Brain pericyte (primary cell): ENCODE measurements around the gene KCNJ6.
"Not testable (repeated sequence)": the region's sequence is repeated elsewhere in the genome, so short reads cannot be mapped to it uniquely, and the experiment has no call there.

ENCODE experiments used
- DNase-seq: peaks from one replicate; pipeline ENCODE4 v3.0.0-alpha.2; 2012; ENCODE audit warnings: low read depth, low spot score

KCNJ6 gene

DNA sequence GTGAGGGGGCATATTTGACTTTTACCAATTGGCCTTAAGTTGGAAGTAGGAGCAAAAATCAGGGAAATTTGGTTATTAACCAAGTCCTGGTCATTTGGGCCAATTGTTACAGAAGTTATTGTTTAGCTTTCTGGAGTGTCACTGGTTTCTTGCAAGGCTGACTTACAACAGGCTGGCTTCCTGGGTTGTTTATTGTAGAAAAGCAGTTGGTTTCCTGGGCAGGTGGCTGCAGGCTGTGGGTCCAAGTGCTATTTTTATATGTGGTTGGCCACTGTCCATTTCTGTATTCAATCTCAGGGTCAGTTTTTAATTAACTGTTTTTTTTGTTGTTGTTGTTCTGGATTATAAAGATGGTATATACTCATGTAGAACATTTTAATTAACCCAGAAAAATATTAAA is 174.1 kb downstream of the KCNJ6 start:
- DNase-seq: no peak

DNA sequence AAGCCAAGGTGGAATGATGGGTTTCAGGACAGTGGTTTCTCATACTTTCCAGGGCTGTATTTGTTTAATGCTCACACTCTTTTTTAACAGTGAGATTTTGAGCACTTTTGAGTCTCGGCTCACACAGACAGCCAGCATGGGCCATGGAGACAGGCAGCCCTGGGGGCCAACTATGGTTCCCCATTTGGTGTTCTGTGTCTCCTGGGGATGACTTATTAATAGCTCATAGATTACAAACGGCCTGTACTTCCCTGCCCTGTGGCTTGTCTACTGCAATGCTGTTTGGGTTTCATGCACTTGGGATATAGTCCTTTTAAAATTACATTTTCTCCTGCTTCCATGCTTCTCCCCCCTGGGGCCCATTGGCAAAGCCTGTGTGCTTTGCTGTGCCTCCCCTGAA is 178.3 kb downstream of the KCNJ6 start:
- no peak for DNase-seq

DNA sequence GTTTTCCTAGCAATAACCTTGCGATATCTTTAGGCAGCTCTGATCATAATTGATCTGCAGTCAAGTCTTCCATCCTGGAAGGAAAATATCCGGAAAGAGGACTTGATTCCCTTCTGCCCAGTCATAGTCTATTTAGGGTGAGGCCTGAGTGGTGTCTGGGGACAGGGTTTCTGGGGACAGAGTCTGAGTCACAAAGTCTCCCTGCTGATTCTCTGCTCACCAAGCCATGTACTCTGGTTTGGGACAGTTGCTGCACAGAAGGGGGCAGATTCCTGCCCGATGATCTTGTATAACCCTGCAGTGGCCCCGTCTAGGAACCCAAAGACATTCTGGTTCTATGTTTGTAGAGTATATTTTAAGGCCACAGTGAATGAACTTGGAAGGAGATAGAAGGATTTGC is 178.8 kb downstream of the KCNJ6 start:
- DNase-seq: no peak

DNA sequence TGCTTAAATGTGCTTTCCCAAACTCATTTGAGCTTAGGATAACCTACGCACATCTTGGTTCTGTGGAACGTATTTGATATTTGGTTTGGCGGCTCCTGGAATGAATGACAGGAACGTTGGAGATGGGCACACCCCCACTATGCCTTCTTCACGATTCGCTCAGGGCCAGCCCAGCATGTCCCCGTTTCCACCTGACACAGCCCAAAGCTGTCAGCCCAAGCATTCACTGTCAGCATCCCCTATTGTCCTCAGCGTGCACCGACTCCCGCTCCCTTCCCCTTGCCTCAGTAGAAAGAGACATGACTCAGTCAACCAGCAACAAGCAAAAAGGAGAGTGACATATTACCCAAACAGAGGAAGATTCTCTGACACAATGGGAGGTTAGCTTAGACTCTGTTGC is 181.4 kb downstream of the KCNJ6 start:
- no peak for DNase-seq

DNA sequence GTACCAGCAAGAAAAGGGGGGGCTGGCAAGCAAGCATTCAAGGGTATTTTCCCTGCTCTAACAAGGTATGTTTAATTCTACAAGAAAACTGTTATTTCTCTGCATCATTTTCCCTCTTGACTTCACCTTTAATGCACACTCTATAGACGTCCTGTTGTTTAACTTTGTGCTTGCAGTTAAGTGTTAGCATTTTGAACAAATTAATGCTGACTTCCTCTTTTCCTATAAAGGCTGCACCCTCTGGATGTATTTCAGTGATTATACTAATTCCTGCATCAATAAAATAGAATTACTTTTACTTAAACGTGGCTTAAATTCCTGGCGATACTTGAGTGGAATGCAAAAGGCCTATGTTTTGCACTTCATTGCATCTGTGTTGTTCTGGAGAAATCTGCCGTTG is 183.3 kb downstream of the KCNJ6 start:
- no peak for DNase-seq

DNA sequence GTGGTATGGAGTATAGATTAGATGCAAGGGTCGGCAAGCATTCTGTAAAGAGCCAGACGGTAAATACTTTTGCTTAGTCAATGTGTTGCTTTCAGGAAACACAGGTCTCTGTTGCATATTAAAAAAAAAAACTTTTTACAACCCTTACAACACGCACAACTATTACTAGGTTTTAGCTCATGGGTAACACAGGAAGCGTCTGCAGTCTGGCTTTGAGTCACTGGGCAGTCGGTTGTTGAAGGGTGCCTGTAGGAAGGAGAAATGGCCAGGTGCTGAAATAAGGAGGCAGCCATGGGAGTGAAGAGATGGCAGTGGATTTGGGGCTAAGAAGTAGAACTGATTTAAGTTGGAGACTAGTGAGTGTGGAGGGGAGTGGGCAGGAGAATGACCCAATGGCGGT is 192.1 kb downstream of the KCNJ6 start:
- DNase-seq: no peak

DNA sequence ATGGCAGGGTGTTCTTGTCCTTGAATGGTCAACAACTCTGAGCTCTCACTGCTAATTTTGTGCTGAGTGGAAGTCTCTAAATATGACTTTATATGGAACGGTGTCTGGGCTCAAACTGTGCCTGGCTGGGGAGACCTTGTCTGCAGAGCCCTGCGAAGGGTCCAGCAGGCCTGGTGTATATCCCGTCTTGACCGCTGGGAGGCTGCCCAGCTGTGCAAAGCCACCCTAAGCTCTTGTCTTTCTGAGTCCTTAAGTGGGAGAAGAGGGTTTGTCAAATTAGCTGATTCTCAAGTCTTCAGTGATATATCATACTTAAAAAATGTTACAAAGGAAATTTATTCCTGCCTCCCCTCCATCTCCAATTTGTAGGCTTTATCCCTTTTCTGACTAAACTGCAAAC is 198.7 kb downstream of the KCNJ6 start:
- DNase-seq: no peak

DNA sequence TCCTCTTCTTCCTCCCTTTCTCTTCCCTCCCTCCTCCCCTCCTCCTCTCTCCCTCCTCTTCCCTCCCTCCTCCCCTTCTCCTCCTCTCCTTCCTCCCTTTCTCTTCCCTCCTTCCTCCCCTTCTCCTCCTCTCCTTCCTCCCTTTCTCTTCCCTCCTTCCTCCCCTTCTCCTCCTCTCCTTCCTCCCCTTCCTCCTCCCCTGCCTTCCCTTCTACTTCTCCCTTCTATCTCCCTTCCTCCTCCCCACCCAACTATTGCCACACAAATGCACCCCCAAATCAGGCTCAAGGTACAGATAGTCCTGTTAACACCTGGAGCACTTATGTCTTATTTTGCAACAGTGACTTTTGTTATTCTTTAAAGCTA is 203.7 kb downstream of the KCNJ6 start:
- not testable (repeated sequence) for DNase-seq

DNA sequence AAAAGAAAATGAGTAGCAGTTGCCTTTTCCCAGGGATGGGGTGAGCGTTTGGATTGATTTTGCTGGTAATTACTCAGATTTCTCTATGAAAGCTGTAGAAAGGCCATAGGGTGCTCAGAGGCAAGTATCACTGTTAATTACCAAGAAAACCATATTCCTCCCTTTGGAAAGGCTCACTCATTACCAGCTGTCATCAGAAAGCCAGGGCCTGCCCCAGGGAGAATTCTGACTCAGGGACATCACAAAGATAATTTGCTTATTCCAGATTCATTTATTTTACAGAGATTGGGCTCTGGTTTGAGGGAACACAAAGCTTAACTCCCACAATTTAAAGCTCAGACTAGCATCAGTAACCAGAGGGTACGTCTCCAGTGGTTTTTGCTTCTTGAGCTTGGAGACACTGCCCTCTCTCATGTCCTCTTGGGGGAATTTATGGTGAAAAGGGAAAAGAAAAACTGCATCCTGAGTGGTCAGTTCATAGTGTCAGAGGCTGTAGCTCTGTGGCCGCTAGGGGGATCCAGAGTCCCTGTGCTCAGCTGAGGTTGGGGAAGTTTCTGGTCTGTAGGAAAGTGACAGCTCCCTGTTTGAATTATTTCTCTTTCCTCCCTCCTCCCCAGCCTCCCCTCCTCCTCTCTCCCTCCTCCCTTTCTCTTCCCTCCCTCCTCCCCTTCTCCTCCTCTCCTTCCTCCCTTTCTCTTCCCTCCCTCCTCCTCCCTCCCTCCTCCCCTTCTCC is 204.3 kb downstream of the KCNJ6 start:
- DNase-seq: peak; percentile 18

DNA sequence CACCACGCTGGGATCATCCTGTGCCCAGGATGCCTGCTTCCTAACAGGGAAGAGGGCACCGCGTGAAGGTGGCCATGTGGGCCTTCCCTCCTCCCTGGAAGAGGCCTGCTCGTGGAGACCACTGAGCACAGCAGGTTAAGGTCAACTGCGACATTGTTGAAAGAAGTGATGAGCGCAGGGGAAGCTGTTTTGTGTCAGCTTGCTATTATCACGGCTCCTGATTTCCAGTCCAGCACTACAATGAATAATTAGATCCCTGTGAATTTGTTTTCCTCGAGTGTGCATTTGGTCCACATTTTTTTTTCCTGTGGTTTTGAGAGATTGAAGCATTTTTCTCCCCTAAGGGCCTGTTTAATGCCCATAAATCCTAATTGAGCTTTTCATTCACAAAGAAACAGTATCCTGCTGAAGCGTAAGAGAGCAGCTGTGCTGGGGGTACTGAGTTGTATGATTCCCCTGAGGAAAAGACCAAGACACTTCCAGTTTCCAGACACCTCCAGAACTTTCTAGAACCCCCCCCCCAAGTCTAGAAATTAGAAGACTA is 204.9 kb downstream of the KCNJ6 start:
- no peak for DNase-seq

DNA sequence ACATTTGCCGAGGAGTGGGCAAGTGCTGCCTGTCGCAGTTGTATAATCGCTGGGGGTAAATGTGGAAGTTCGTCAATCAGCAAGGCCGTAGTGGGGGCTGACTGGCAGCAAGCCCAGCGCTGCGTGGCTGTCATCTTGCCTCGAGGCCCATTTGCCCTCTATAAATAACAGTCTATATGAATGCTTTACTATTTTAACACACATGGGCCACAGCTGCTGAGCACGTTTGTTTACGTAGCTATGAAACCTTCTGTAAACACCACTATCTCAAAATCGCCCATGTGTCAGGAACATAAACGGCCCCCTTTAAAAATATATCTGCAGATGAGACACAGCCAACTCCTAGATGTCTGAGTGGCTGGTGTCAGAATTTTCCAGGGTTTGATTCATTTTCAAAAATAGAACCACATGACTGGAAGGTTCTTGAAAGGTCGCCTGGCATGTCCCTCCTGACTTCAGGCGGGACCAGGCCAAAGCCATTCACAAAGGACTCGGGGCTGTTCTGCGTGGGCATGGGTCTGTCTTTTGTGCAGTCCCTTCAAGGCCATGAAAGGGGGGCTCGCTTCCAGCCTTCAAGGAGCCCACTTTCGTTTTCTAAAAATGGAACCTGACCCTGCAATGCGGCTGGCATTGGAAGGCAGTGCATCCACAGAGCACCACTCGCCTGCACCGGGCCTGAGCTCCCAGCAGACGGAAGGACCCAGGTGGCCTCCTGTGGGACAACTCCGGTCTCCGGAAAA is 205.5 kb downstream of the KCNJ6 start:
- DNase-seq: no peak

DNA sequence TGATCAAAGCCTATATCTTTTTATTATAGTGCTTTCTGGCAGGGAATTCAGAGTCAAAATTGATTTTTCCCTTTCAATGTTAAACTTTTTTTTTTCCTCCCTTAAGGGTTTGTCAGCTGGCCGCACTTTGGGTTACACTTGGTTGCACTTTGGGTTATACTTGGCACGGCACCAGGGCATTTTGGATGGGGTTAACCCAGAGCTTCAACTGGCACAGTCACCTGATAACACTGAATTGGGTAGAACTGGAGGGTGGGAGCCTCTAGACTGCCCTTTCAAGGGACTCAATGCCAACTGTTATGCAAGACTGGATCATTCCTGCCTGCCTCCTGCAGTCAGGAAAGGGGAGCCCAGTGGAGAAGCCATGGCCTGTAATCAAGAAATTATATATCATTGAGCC is 211.5 kb downstream of the KCNJ6 start:
- no peak for DNase-seq

DNA sequence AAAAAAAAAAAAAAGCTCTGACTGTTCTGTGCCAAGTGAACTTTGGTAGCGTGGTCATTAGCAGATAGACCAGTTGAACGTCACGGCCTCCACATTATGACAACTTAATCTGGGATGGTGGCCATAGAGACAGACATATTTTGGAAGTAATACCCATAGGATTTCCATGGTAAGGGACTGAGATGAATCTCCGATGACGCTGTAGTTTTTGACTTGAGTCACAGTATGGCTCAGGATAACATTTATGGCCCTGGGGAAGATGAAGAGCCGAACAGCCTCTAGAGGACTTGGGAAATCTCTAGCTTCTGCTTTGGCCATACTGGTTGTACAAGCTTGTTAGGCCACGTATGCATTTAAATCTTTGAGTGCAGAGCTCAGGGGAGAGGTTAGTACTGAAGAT is 214.0 kb downstream of the KCNJ6 start:
- DNase-seq: no peak

DNA sequence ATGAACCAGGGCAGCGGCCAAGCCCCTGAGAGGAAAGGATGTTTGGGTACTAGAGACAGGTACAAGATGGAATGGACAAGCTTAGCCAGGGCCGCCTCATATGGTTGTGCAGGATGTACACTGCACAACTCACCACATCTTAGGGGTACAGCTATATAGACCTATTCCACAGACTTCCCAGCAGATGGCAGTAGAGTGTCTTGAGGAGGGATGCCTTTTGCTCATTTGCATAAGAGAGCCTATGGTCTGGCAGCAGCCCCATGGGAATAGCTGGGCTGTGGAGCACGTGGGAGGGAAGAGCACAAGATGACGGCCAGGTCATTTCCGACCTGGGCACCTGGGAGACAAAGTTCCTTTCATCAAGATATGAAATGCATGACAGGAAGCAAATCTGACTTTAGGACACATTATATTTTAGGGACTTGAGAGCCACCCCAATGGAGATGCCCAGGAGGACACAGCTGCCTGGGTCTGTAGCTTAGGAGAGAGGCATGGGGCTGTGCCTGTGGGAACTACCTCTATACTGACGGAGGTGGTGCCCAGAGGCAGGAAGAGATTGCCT is 215.5 kb downstream of the KCNJ6 start:
- peak; percentile 25 for DNase-seq

DNA sequence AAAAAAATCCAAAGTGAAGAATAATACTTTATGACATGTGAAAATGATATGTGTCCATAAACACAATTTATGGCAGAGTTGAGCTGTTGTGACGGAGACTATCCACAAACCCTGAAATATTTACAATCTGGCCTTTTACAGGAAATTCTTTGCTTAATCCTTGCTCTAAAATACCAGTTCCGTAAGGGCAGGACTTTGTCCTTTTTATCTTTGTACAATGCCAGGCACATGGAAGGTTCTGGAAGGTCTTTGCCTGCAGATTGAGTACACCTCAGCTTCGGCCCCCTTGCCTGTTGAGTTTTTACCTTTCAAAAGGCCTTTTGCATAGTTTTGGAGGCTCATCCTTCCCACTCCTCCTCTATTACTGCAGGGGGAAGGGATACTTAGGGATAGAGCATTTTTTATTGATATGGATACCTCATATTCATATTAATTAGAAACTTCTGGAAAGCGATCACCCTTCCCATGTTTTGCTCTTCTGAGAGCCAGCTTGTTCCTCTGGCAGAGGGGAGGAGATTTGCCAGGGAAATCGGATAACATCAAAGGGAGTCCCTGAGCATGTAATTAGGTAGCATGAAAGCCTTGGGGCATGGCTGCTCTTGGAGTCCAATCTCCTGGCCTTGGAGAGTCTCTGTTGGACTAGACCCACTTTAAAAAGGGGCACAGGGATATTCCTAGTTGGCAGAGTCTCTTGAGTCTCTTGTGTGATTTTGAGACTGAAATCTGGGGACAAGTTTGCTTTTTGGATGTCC is 217.1 kb downstream of the KCNJ6 start:
- DNase-seq: no peak

DNA sequence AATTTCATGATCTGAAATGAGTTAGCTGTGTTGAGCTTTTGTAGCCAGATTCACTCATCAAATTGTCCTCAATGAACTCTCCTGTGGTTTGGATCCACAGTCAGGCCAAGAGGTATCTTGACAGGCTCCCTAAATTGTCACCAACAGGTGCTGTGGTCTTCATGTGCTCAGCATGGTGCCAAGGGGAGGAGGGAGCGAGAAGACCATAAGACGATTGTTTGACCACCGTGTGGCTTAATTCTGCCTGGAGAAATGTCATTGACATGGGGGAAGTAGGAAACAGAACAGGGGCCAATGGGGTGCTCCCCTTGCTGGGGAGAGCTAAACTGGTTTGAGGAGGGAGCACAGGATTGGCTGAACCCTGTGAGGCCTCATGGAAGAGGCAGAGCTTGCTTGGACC is 219.3 kb downstream of the KCNJ6 start:
- DNase-seq: no peak

DNA sequence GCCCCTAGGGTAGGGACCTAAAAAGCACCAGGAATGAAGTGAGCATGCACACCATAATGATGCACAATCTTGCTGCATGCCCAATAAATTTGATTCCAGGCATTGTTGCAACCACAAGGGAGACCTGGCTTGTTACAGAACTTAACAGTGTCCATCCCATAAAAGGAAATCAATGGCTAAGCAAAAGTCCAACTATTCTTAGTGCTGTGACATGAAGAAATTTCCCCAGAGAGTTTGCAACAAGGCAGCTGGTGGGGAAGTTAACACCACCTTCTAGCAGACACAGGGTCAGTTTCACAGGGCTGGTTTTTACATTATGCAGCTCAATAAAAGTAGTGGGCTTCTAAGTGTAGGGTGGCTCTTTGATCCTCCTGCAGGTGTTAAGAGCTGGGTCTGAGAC is 221.1 kb downstream of the KCNJ6 start:
- no peak for DNase-seq

DNA sequence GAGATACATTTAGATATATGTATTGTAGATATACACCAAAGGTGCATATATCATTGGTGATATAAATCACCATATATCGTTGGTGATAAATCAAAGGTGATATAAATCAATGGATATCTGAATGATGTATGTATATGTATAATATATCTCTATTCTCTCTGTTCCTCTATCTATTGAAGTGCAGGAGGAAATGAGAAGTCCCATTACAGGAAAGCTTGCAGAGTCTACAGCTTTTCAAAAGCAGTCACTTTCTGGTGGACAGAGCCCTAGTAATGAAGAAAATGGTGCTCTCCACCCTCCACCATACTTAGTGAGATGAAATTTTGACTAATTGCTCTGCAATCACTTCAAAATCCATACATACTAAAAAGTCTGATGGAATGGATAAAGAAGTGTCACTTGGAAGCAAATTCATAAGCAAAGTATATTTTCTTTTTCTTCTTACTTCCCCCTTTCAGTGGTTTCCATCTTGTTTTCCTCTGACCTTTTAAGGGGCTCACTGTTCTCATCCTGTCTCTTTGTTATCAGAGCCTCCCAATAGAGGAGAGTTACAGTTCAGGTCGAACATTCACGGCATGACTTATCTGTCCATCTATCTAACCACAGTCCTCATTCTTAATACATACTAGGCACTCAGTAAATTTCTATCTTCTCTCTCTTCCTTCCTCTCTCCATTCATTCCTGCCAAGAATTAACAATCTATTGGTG is 227.2 kb downstream of the KCNJ6 start:
- DNase-seq: no peak

DNA sequence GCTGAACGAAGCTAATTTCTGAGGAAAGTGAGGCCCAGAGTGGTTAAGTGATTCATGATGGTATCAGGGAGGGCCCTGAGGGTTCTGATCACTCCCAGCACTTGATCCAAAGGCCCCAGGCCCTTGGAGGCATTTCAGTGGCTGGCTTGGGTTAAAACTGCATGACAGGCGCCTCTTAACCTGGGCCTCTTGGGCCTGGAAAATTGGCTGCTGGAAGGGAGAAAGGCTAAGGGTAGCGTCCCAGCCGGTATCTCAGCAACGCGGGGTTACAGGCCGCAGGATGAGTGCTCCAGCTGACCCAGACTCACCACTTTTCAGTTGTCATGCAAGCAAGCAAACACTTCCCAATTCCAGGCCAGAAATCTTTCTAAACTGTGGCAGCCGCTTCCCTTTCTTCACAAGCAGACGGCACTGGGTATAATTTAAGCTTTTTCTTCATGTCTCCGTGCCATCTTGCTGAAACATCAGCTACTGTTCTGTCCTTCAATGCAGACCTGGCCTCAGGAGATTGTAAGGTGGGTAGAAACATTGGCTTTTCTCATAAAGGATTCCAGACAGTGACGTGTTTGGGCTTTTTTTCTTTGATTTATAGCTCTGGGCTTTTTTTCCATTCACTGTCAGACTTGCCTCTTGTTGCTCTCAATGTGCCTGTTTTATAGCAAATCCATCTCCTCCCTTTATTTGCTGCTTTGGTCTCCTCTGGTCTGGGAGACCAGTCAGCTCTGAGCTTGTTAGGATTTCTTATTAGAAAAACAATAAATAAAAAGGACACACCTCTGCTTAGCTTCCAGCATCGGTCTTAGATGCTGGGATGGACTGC is 229.1 kb downstream of the KCNJ6 start:
- no peak for DNase-seq

DNA sequence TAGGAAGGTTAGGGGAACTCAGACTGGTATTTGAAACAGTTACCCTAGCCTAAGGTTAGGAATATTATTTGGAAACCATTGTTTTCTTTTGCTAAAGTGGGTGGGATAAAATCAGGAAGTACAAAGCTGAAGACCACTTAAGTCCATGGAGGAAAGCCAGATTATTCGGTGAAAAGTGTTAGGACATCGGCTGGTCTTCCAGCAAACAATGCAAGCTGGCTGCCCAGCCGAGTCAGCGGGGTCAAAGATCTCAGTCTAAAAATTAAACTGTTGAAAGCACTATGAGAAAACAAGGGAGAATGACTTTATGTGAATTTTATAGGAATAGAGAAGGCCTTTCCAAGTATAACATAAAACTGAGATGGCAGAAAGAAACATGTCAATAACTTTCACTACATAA is 231.7 kb downstream of the KCNJ6 start:
- no peak for DNase-seq

DNA sequence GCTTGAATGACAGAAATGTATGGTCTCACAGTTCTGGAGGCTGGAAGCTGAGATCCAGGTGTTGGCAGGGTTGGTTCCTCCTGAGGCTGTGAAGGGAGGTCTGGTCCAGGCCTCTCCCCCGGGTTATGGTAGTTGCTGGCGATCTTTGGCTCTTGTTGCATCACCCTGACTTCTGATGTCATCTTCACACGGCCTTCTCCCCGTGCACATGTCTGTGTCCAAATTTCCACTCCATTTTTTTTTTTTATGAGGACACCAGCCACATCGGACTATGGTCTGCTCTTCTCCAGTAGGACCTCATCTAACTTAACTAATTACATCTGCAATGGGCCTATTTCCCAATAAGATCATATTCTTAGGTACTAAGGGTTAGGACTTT is 232.2 kb downstream of the KCNJ6 start:
- no peak for DNase-seq
